IMR-90 (cell line): Measurements from ENCODE around the gene UBE2E2. TPM values are rescaled to one million over a fixed set of nuclear protein-coding genes. Genes with fewer than 3 reads are reported as not detected.

Experiments used
- ATAC-seq: fragments of 200-7000 bp; cut with Tn5 transposase; 2 replicates; pipeline ENCODE4 v1.9.1; 2020; ENCODE audit warnings: low read depth, mild to moderate bottlenecking, moderate library complexity
- BruUV-seq: library from RNA; stranded (reverse); fragments of 400-500 nt; replicated peaks from 2 replicates; lab custom pipeline; 2021; lab: Mats Ljungman, UMichigan
- CTCF ChIA-PET: fragments of 300-600 bp; formaldehyde crosslinking; extraction: SDS; loops from one replicate; lab custom pipeline; 2021; ENCODE audit warnings: antibody characterized with exemption; lab: Yijun Ruan, JAX
- POLR2A ChIA-PET: fragments of 300-600 bp; sonication (Branson Sonifier 250); formaldehyde crosslinking; loops from one replicate; lab custom pipeline; 2022; ENCODE audit warnings: antibody characterized with exemption; ENCODE audit not compliant: unreplicated experiment; lab: Charles Lee
- DNase-seq: peaks from one replicate; pipeline ENCODE4 v3.0.0; 2013
- H2AFZ ChIP-seq: replicated peaks from 2 replicates; pipeline ENCODE3; 2013; ENCODE audit warnings: low read length, mild to moderate bottlenecking; ENCODE audit not compliant: poor library complexity
- H2AK5ac ChIP-seq: 2 replicates; pipeline ENCODE4 v1.6.1; 2013; ENCODE audit warnings: low read depth, low read length, inconsistent platforms
- H2AK9ac ChIP-seq: replicated peaks from 2 replicates; pipeline ENCODE3; 2013; ENCODE audit warnings: mild to moderate bottlenecking, low read depth, low read length, moderate library complexity; ENCODE audit not compliant: poor library complexity
- H2BK120ac ChIP-seq: 2 replicates; pipeline ENCODE4 v1.6.1; 2013; ENCODE audit warnings: low read depth, low read length, inconsistent platforms
- H2BK15ac ChIP-seq: 3 replicates; pipeline ENCODE4 v1.6.1; 2013; ENCODE audit warnings: low read depth, low read length, inconsistent platforms
- H2BK20ac ChIP-seq: 2 replicates; pipeline ENCODE4 v1.6.1; 2013; ENCODE audit warnings: low read depth, mild to moderate bottlenecking, inconsistent platforms, low read length, moderate library complexity
- H2BK5ac ChIP-seq: 2 replicates; pipeline ENCODE4 v1.6.1; 2013; ENCODE audit warnings: mild to moderate bottlenecking, low read depth, low read length, inconsistent platforms; ENCODE audit not compliant: poor library complexity, severe bottlenecking
- H3K14ac ChIP-seq: replicated peaks from 2 replicates; pipeline ENCODE4 v1.6.1; 2013; ENCODE audit warnings: low read depth, low read length, inconsistent platforms
- H3K18ac ChIP-seq: 2 replicates; pipeline ENCODE4 v1.6.1; 2013; ENCODE audit warnings: low read depth, low read length, control low read depth
- H3K23ac ChIP-seq: 2 replicates; pipeline ENCODE4 v1.6.1; 2013; ENCODE audit warnings: low read depth, low read length, inconsistent platforms
- H3K27ac ChIP-seq: 2 replicates; pipeline ENCODE4 v1.5.1; 2013; ENCODE audit warnings: mild to moderate bottlenecking, control low read depth, low read length; ENCODE audit not compliant: insufficient read depth
- H3K27me3 ChIP-seq: 2 replicates; pipeline ENCODE4 v1.6.1; 2013; ENCODE audit warnings: low read length; ENCODE audit not compliant: control insufficient read depth, insufficient read depth
- H3K36me3 ChIP-seq: 2 replicates; pipeline ENCODE4 v1.6.1; 2013; ENCODE audit warnings: low read length, mixed read lengths; ENCODE audit not compliant: control insufficient read depth, insufficient read depth
- H3K4ac ChIP-seq: 2 replicates; pipeline ENCODE4 v1.6.1; 2013; ENCODE audit warnings: low read depth, low read length, inconsistent platforms
- H3K4me1 ChIP-seq: 2 replicates; pipeline ENCODE4 v1.6.1; 2013; ENCODE audit warnings: low read length, mixed read lengths; ENCODE audit not compliant: control insufficient read depth, insufficient read depth
- H3K4me2 ChIP-seq: 2 replicates; pipeline ENCODE4 v1.6.1; 2013; ENCODE audit warnings: low read depth, mild to moderate bottlenecking, control low read depth, low read length, moderate library complexity
- H3K4me3 ChIP-seq: 2 replicates; pipeline ENCODE4 v1.5.1; 2013; ENCODE audit warnings: low read depth, mild to moderate bottlenecking, control low read depth, low read length, moderate library complexity; ENCODE audit not compliant: insufficient read depth
- H3K56ac ChIP-seq: 2 replicates; pipeline ENCODE4 v1.6.1; 2013; ENCODE audit warnings: low read length, inconsistent platforms; ENCODE audit not compliant: insufficient read depth; ENCODE audit errors: extremely low read depth
- H3K79me1 ChIP-seq, 2 experiments: 2 replicates each; pipeline ENCODE4 v1.6.1; 2013; ENCODE audit warnings: low read length in 2 of 2, inconsistent platforms in 1 of 2, low read depth in 1 of 2
- H3K9ac ChIP-seq: 2 replicates; pipeline ENCODE4 v1.6.1; 2013; ENCODE audit warnings: low read depth, low read length, control low read depth
- H3K9me1 ChIP-seq: 2 replicates; pipeline ENCODE4 v1.6.1; 2013; ENCODE audit warnings: low read length, inconsistent platforms; ENCODE audit not compliant: insufficient read depth
- H3K9me3 ChIP-seq: 2 replicates; pipeline ENCODE4 v1.6.1; 2013; ENCODE audit warnings: low read length; ENCODE audit not compliant: control insufficient read depth, insufficient read depth
- H4K20me1 ChIP-seq: 2 replicates; pipeline ENCODE4 v1.6.1; 2013; ENCODE audit warnings: low read length, inconsistent platforms; ENCODE audit not compliant: insufficient read depth
- H4K5ac ChIP-seq: 2 replicates; pipeline ENCODE4 v1.6.1; 2013; ENCODE audit warnings: mild to moderate bottlenecking, low read depth, low read length, control low read depth
- H4K8ac ChIP-seq, 2 experiments: 2 replicates each; pipeline ENCODE4 v1.6.1; 2013; ENCODE audit warnings: low read depth in 2 of 2, low read length in 2 of 2, control low read depth in 1 of 2, inconsistent platforms in 1 of 2
- H4K91ac ChIP-seq: 2 replicates; pipeline ENCODE4 v1.6.1; 2013; ENCODE audit warnings: low read depth, low read length, inconsistent platforms; ENCODE audit not compliant: insufficient read depth
- BHLHE40 ChIP-seq: fragments of 150-350 bp; IDR thresholded peaks from 2 replicates; pipeline ENCODE4 v1.6.1; 2016; ENCODE audit warnings: mild to moderate bottlenecking, low read depth, low read length
- CEBPB ChIP-seq: IDR thresholded peaks from 2 replicates; pipeline ENCODE4 v1.6.1; 2012; ENCODE audit warnings: low read depth, low read length, improper control_type of control experiment
- CHD1 ChIP-seq: IDR thresholded peaks from 2 replicates; pipeline ENCODE4 v1.6.1; 2012; ENCODE audit warnings: low read depth, low read length, improper control_type of control experiment
- FOS ChIP-seq: fragments of 150-350 bp; IDR thresholded peaks from 2 replicates; pipeline ENCODE4 v1.6.1; 2016; ENCODE audit warnings: low read depth, low read length
- MAFK ChIP-seq: IDR thresholded peaks from 2 replicates; pipeline ENCODE4 v1.6.1; 2012; ENCODE audit warnings: low read depth, low read length, improper control_type of control experiment
- MAZ ChIP-seq: IDR thresholded peaks from 2 replicates; pipeline ENCODE4 v1.6.1; 2012; ENCODE audit warnings: low read depth, mild to moderate bottlenecking, low read length, improper control_type of control experiment, moderate library complexity, borderline replicate concordance
- MXI1 ChIP-seq: IDR thresholded peaks from 2 replicates; pipeline ENCODE4 v1.6.1; 2012; ENCODE audit warnings: low read depth, mild to moderate bottlenecking, low read length, moderate library complexity, borderline replicate concordance
- NFE2L2 ChIP-seq: fragments of 150-350 bp; IDR thresholded peaks from 2 replicates; pipeline ENCODE4 v1.6.1; 2016; ENCODE audit warnings: low read depth, mild to moderate bottlenecking, low read length
- POLR2A ChIP-seq: IDR thresholded peaks from 2 replicates; pipeline ENCODE4 v1.6.1; 2012; ENCODE audit warnings: mild to moderate bottlenecking, low read depth, low read length
- RAD21 ChIP-seq: IDR thresholded peaks from 2 replicates; pipeline ENCODE4 v1.6.1; 2012; ENCODE audit warnings: low read length, improper control_type of control experiment
- RCOR1 ChIP-seq: IDR thresholded peaks from 2 replicates; pipeline ENCODE4 v1.6.1; 2012; ENCODE audit warnings: mild to moderate bottlenecking, low read length, improper control_type of control experiment; ENCODE audit not compliant: insufficient replicate concordance
- RFX5 ChIP-seq: IDR thresholded peaks from 2 replicates; pipeline ENCODE4 v1.8.0; 2012; ENCODE audit warnings: low read depth, mild to moderate bottlenecking, low read length, moderate library complexity
- SMC3 ChIP-seq: fragments of 150-350 bp; IDR thresholded peaks from 2 replicates; pipeline ENCODE4 v1.6.1; 2016; ENCODE audit warnings: low read depth, mild to moderate bottlenecking, antibody characterized with exemption, low read length, moderate library complexity
- USF2 ChIP-seq: fragments of 150-350 bp; IDR thresholded peaks from 2 replicates; pipeline ENCODE4 v1.6.1; 2017; ENCODE audit warnings: mild to moderate bottlenecking, antibody characterized with exemption, low read length, low read depth
- WGBS, 2 experiments: methylation state at CpG; one replicate each; pipeline versions ENCODE4 v1.1.5 to v1.1.7; 2013; ENCODE audit warnings: missing lambda C conversion rate in 2 of 2; ENCODE audit not compliant: insufficient read length in 1 of 2; ENCODE audit errors: extremely low coverage in 2 of 2; 5-methylcytosine and 5-hydroxymethylcytosine counted together
- dilution Hi-C: fragments of 300-500 bp; cut with HindIII; formaldehyde crosslinking; loops from one replicate; pipeline ENCODE4 v1.14.3; 2018; ENCODE audit warnings: low sequenced_read_pairs; ENCODE audit not compliant: unreplicated experiment
- in situ Hi-C: fragments of 300-500 bp; cut with MboI; formaldehyde crosslinking; loops from 3 replicates; pipeline ENCODE4 v1.14.3; 2019; ENCODE audit warnings: low sequenced_read_pairs, inconsistent platforms, mixed read lengths
- intact Hi-C: fragments of 100-400 bp; cut with micrococcal nuclease; formaldehyde crosslinking; loops from 2 replicates; pipeline ENCODE4 v1.10.0; 2022
- polyA plus RNA-seq, 3 experiments: library from polyadenylated mRNA; depleted of rRNA; stranded (reverse); fragments of >200 nt; gene quantifications; 2 replicates each; pipeline ENCODE4 v1.2.3, GENCODE V29; 2012; ENCODE audit warnings: low replicate concordance in 1 of 3
- total RNA-seq: library from RNA; depleted of rRNA; stranded (reverse); fragments of >200 nt; gene quantifications from 2 replicates; pipeline ENCODE4 v1.2.3, GENCODE V29; 2012
- TF ChIP-seq, protein P1 (sequence below): fragments of 150-350 bp; IDR thresholded peaks from 2 replicates; pipeline ENCODE4 v1.6.1; 2016; ENCODE audit warnings: low read depth, mild to moderate bottlenecking, low read length, moderate library complexity, borderline replicate concordance
- TF ChIP-seq, protein P2 (sequence below): conservative IDR thresholded peaks from 2 replicates; pipeline ENCODE4 v1.5.1; 2012; ENCODE audit warnings: mild to moderate bottlenecking, low read depth, low read length, improper control_type of control experiment

Gene UBE2E2
- total and polyA plus RNA-seq, 2 of the 4 experiments (the other 2 are of a cell fraction), result 18.6 to 32.7 TPM

DNA sequence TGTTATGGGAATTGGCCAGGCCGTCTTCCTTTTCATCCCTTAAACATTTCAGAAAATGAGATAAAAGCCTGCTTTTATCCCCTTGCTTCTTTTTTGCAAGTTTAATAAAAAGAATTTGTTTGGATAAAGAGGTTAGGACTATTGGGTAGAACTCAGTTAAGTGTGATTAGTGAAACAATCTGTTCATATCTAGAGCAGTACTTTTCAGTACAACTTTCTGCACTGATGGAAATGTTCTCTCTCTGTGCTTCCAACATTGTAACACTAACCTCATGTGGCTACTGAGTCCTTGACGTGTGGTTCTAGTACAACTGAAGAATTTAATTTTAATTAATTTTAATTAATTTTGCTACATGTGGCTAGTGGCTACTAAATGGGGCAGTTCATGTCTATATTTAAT, 246.9 kb downstream of the UBE2E2 start:
- intact Hi-C loops (no loop called here), dilution Hi-C loops (no loop called here), in situ Hi-C loops (no loop called here)
- Histone ChIP-seq H3K79me1 (peaks cover 0 to 11% of the 10 kb centered on the region in 2 experiments; a peak in 1 of 4 replicates), H2BK15ac (no peak overlapping the region), H3K27ac (no peak overlapping the region), H2BK5ac (no peak overlapping the region), H2AFZ (no peak overlapping the region), H2AK9ac (no peak overlapping the region), H4K20me1 (no peaks in the 10 kb centered on the region), H4K5ac (no peak overlapping the region), H2BK20ac (no peak overlapping the region), H4K91ac (no peak overlapping the region), H3K4me1 (no peaks in the 10 kb centered on the region; the same call in 1 of the 2 replicates), H2BK120ac (no peak overlapping the region), H4K8ac (no peak overlapping the region), H3K9me1 (no peaks in the 10 kb centered on the region), H3K18ac (no peak overlapping the region), H3K56ac (no peak overlapping the region), H3K4ac (no peak overlapping the region), H3K27me3 (no peaks in the 10 kb centered on the region), H3K14ac (no peak overlapping the region), H2AK5ac (no peak overlapping the region), H3K4me3 (no peak overlapping the region), H3K4me2 (no peak overlapping the region), H3K9ac (no peak overlapping the region), H3K9me3 (no peaks in the 10 kb centered on the region), H3K36me3 (no peaks in the 10 kb centered on the region), H3K23ac (no peak overlapping the region)
- DNase-seq (no peak), ATAC-seq (no peak)
- CTCF ChIA-PET, result no interaction called here
- no TSS peak for BruUV-seq
- no CpG with 5 or more reads among the region's 2 CpGs for WGBS, 2 experiments
- POLR2A ChIA-PET, result no interaction called here
- no peak for TF ChIP-seq CEBPB
- TF ChIP-seq, protein P1, sequence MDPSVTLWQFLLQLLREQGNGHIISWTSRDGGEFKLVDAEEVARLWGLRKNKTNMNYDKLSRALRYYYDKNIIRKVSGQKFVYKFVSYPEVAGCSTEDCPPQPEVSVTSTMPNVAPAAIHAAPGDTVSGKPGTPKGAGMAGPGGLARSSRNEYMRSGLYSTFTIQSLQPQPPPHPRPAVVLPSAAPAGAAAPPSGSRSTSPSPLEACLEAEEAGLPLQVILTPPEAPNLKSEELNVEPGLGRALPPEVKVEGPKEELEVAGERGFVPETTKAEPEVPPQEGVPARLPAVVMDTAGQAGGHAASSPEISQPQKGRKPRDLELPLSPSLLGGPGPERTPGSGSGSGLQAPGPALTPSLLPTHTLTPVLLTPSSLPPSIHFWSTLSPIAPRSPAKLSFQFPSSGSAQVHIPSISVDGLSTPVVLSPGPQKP, result no peak
- TF ChIP-seq CHD1, result no peak
- no peak for TF ChIP-seq USF2
- no peak for TF ChIP-seq POLR2A
- no peak for TF ChIP-seq RFX5
- TF ChIP-seq MAZ, result no peak
- TF ChIP-seq BHLHE40, result no peak
- TF ChIP-seq, protein P2, sequence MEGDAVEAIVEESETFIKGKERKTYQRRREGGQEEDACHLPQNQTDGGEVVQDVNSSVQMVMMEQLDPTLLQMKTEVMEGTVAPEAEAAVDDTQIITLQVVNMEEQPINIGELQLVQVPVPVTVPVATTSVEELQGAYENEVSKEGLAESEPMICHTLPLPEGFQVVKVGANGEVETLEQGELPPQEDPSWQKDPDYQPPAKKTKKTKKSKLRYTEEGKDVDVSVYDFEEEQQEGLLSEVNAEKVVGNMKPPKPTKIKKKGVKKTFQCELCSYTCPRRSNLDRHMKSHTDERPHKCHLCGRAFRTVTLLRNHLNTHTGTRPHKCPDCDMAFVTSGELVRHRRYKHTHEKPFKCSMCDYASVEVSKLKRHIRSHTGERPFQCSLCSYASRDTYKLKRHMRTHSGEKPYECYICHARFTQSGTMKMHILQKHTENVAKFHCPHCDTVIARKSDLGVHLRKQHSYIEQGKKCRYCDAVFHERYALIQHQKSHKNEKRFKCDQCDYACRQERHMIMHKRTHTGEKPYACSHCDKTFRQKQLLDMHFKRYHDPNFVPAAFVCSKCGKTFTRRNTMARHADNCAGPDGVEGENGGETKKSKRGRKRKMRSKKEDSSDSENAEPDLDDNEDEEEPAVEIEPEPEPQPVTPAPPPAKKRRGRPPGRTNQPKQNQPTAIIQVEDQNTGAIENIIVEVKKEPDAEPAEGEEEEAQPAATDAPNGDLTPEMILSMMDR, result no peak
- TF ChIP-seq RCOR1, result no peak
- no peak for TF ChIP-seq NFE2L2
- no peak for TF ChIP-seq MXI1
- no peak for TF ChIP-seq SMC3
- no peak for TF ChIP-seq RAD21
- no peak for TF ChIP-seq FOS
- TF ChIP-seq MAFK, result no peak
